GM18526 (cell line): Measurements from ENCODE around the gene TRPC4.

Experiments
- POLR2A ChIP-seq: IDR thresholded peaks from 3 replicates; pipeline ENCODE4 v1.6.1; 2011; ENCODE audit not compliant: insufficient read length; ENCODE audit errors: extremely low read depth

The TRPC4 gene

GRCh38 chr13:37656247-37656940 lies 213.2 kb downstream of the TRPC4 start:
- no peak for TF ChIP-seq POLR2A

GRCh38 chr13:37652596-37652995 lies 217.0 kb downstream of the TRPC4 start:
- TF ChIP-seq POLR2A, result no peak

GRCh38 chr13:37651891-37652290 lies 217.7 kb downstream of the TRPC4 start:
- TF ChIP-seq POLR2A, result no peak

GRCh38 chr13:37648609-37649008 lies 221.0 kb downstream of the TRPC4 start:
- no peak for TF ChIP-seq POLR2A

GRCh38 chr13:37647031-37647650 lies 222.4 kb downstream of the TRPC4 start:
- TF ChIP-seq POLR2A, result no peak

GRCh38 chr13:37646531-37646930 lies 223.0 kb downstream of the TRPC4 start:
- no peak for TF ChIP-seq POLR2A

GRCh38 chr13:37645181-37645740 lies 224.3 kb downstream of the TRPC4 start:
- TF ChIP-seq POLR2A, result no peak

- TF ChIP-seq POLR2A, result no peak
Measured at GRCh38 chr13:37641391-37641790, 228.2 kb downstream of the TRPC4 start.

- no peak for TF ChIP-seq POLR2A
Measured at GRCh38 chr13:37640499-37640898, 229.1 kb downstream of the TRPC4 start.

GRCh38 chr13:37636701-37637100 lies 232.9 kb downstream of the TRPC4 start:
- TF ChIP-seq POLR2A, result no peak

- no peak for TF ChIP-seq POLR2A
Measured at GRCh38 chr13:37632294-37632693, 237.3 kb downstream of the TRPC4 start.

- no peak for TF ChIP-seq POLR2A
Measured at GRCh38 chr13:37627428-37627827, 242.1 kb downstream of the TRPC4 start.

- TF ChIP-seq POLR2A, result no peak
Measured at GRCh38 chr13:37621811-37622361, 247.7 kb downstream of the TRPC4 start.

GRCh38 chr13:37618554-37618953 lies 251.0 kb downstream of the TRPC4 start:
- TF ChIP-seq POLR2A, result no peak

GRCh38 chr13:37617173-37617572 lies 252.4 kb downstream of the TRPC4 start:
- TF ChIP-seq POLR2A, result no peak

GRCh38 chr13:37616131-37616530 lies 253.4 kb downstream of the TRPC4 start:
- TF ChIP-seq POLR2A, result no peak
